NCI-H146 treated with DMSO at 0.1 percent for 48 hours (cell line): ENCODE results near the gene SAMD4A.
A peak's percentile ranks its signal among the peaks of the same experiment; 100 is the strongest.

ENCODE experiments used
- DNase-seq: peaks from one replicate; lab custom pipeline; 2025; ENCODE audit not compliant: unreplicated experiment; lab: John Stamatoyannopoulos, UW

Gene SAMD4A

GRCh38 chr14:54754623-54755386 lies 187.9 kb downstream of the SAMD4A start:
- DNase-seq: peak; percentile 31

- no peak for DNase-seq
Measured at GRCh38 chr14:54756656-54757392, 189.9 kb downstream of the SAMD4A start.

GRCh38 chr14:54758041-54758440 lies 191.1 kb downstream of the SAMD4A start:
- DNase-seq: no peak

GRCh38 chr14:54759982-54760585 lies 193.2 kb downstream of the SAMD4A start:
- no peak for DNase-seq

GRCh38 chr14:54760866-54761575 lies 194.1 kb downstream of the SAMD4A start:
- DNase-seq: no peak

GRCh38 chr14:54761835-54762234 lies 194.9 kb downstream of the SAMD4A start:
- DNase-seq: no peak

DNA sequence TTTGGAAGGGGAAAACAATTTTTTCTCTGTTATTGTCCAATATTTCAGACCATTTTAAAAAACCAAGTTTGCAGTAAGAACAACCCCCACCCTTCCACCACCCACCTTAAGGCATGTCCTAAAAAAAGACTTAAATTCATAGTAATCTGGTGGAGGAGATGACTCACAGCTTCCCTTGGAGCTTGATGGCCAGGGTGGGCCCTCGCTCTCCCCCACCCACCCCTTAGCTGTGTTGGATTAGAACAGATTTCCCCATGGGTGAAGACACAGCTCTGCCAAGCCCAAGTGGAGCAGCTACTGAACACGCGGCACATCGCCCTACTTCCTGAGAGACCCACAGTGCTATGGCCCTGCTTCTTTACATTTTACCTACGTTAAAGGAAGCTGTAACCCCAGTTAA lies 195.4 kb downstream of the SAMD4A start:
- DNase-seq: no peak

GRCh38 chr14:54763761-54764160 lies 196.8 kb downstream of the SAMD4A start:
- DNase-seq: no peak

GRCh38 chr14:54766276-54767138 lies 199.6 kb downstream of the SAMD4A start:
- DNase-seq: no peak

DNA sequence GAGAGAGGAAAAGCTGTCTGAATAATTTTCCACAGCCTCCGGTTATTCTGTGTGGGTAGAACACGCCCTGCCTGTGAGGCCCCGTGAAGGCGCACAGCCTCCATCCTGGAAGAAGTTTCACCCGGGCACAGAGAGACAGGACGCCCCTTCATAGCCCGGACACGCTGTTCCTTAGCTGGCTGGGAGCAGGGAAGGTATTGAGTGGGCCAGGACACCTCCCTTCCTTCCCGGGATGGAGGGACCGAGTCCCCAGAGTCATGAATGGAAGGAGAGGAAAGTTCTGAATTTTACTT lies 200.2 kb downstream of the SAMD4A start:
- DNase-seq: no peak

- no peak for DNase-seq
Measured at GRCh38 chr14:54767450-54767849, 200.5 kb downstream of the SAMD4A start.

DNA sequence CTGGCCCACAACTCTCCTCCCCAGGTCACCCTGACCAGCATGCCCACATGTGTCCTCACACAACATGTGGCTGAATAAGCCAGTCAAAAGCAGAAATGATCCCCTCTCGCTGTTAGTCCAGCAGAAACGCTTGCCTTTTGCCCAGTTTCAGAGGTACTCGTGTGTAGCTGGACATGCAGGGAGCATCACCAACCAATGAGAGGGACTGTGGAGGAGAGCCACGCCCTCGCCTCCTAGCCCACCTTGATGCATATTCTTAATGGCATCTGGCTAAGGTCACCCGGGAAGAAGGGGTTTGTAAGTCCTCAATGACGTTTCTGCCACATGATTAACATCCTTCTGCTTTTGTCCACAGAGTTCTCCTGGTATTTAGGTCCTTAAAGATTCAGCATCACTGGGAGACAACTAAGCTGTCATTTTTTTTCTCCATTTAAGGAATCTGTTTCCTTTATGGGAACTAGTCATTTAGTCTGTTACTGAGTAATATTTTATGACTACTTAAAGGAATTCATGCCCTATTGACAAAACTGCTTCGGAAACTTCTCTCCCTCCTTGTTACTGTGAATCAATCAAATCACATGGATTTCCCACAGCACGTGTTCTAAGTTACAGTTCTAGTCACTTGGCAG lies 201.7 kb downstream of the SAMD4A start:
- DNase-seq: no peak

DNA sequence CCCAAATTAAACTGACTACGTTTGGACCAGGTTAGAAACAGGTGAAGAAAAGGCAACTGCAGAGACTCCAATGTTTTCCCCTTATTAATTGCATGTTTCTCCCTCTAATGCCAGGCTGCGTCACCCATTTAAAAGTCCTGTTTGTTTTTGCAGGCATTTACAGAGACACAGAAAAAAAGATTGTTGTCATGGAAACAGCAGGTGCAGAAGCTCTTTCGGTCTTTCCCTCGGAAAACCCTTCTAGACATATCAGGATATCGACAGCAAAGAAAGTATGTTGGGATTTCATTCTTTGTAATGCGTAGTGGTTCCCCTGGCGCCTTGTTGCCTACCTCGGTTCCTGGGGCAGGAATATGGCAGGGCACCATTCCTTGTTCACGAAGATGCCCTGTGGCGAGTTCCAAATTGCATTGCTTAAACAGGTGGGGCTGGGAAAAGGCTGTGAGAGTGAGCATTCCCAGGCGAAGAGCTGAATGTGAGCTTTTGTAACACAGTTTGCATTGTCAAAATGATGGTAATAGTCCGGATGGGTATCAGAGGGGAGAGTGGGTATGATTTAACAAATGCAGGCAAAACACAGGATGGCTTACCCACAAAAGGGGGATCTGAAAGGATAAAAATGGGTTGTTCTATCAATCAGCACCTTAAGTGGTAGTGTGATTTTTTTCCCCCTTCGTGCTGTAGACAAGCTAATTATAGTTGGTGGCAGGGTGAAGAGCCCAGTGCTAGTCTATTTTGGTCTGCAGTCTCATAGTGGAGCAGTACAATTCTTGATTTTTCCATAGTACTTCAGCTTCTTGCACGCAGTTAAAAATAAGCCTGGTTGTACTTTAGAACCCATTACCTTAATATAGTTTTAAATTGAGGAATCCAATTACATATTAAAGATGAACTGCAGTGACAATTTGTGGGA lies 203.3 kb downstream of the SAMD4A start:
- DNase-seq: peak; percentile 70

GRCh38 chr14:54771411-54772027 lies 204.6 kb downstream of the SAMD4A start:
- DNase-seq: no peak

- DNase-seq: no peak
Measured at GRCh38 chr14:54772451-54772881, 205.5 kb downstream of the SAMD4A start.

GRCh38 chr14:54773171-54774006 lies 206.5 kb downstream of the SAMD4A start:
- peak; percentile 62 for DNase-seq

DNA sequence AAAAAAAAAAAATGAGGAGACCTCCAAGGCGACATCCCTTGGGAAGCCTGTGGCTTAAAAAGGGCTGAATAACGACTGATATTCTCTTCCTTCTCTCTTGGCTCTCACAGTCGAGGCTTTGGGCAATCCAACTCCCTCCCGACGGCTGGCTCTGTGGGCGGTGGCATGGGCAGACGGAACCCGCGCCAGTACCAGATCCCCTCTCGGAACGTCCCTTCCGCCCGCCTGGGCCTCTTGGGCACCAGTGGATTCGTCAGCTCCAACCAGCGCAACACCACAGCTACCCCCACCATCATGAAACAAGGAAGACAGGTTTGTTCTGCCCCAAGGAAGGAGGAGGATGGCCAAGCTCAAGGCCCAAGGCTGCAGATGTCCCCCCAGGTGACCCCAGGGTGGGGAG lies 207.9 kb downstream of the SAMD4A start:
- no peak for DNase-seq
